ENCODE measurements around the gene PPP2R5A.

GRCh38 chr1:212388985-212389716 is 103.9 kb downstream of the PPP2R5A start:
- TF ChIP-seq CTCF (conservative IDR thresholded peaks at IDR 0.05; ENCODE audit: low read length) (no peak), EZH2phosphoT487 (IDR thresholded peaks at IDR 0.05; ENCODE audit: borderline replicate concordance) (no peak)
